GM18502 (cell line): ENCODE measurements around the gene ELN.
"Not testable (repeated sequence)": the region's sequence is repeated elsewhere in the genome, so short reads cannot be mapped to it uniquely, and the experiment has no call there.

Experiments
- ATAC-seq: cut with Tn5 transposase; IDR thresholded peaks from one replicate; pipeline ENCODE4 v1.9.1; 2021; ENCODE audit warnings: mild to moderate bottlenecking; ENCODE audit not compliant: unreplicated experiment, poor library complexity

The ELN gene

GRCh38 chr7:74039337-74039736 is 11.4 kb downstream of the ELN start:
- no peak for ATAC-seq

GRCh38 chr7:74040101-74040790 is 12.3 kb downstream of the ELN start:
- ATAC-seq = no peak

- ATAC-seq = no peak
Measured at GRCh38 chr7:74040791-74041520, 13.0 kb downstream of the ELN start.

- no peak for ATAC-seq
Measured at GRCh38 chr7:74042746-74043522, 15.0 kb downstream of the ELN start.

GRCh38 chr7:74043523-74043951 is 15.6 kb downstream of the ELN start:
- no peak for ATAC-seq

- no peak for ATAC-seq
Measured at GRCh38 chr7:74044366-74045350, 16.7 kb downstream of the ELN start.

- not testable (repeated sequence) for ATAC-seq
Measured at GRCh38 chr7:74046581-74046980, 18.6 kb downstream of the ELN start.

- no peak for ATAC-seq
Measured at GRCh38 chr7:74047804-74048380, 19.9 kb downstream of the ELN start.

- ATAC-seq = no peak
Measured at GRCh38 chr7:74048999-74049599, 21.1 kb downstream of the ELN start.

- no peak for ATAC-seq
Measured at GRCh38 chr7:74049997-74050798, 22.2 kb downstream of the ELN start.

GRCh38 chr7:74051193-74051592 is 23.2 kb downstream of the ELN start:
- ATAC-seq = no peak

GRCh38 chr7:74051629-74052410 is 23.8 kb downstream of the ELN start:
- ATAC-seq = no peak

- ATAC-seq = no peak
Measured at GRCh38 chr7:74052628-74053027, 24.7 kb downstream of the ELN start.

GRCh38 chr7:74053589-74054186 is 25.7 kb downstream of the ELN start:
- ATAC-seq = no peak

- ATAC-seq = no peak
Measured at GRCh38 chr7:74056096-74056915, 28.3 kb downstream of the ELN start.

GRCh38 chr7:74057216-74057925 is 29.4 kb downstream of the ELN start:
- no peak for ATAC-seq
